ENCODE measurements around the gene TCERG1L.
"Not testable (repeated sequence)": the region's sequence is repeated elsewhere in the genome, so short reads cannot be mapped to it uniquely, and the experiment has no call there.

DNA sequence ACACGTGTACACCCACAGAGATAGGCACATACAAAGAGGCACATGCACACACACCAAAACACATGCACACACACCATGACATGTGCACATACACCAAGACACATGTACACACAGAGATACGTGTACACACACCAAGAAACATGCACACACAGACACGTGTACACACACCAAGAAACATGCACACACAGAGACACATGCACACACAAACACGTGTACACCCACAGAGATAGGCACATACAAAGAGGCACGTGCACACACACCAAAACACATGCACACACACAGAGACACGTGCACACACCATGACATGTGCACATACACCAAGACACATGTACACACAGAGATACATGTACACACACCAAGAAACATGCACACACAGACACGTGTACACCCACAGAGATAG is 135.2 kb downstream of the TCERG1L start:
- TF ChIP-seq CTCF, POLR2A (IDR thresholded peaks at IDR 0.05): not testable (repeated sequence)
